SK-N-SH treated with all-trans-retinoic acid at 6 μM for 48 hours (cell line): Measurements from ENCODE around the gene CADM2.

Experiments
- ARNTL ChIP-seq: fragments of 450-650 bp; formaldehyde crosslinking; IDR thresholded peaks from 2 replicates; pipeline ENCODE4 v1.5.0; 2020; ENCODE audit warnings: low read depth, mild to moderate bottlenecking, moderate library complexity, borderline replicate concordance
- RARB ChIP-seq: fragments of 250-450 bp; sonication (Bioruptor Pico); IDR thresholded peaks from 2 replicates; pipeline ENCODE4 v1.8.0; 2021; ENCODE audit warnings: mild to moderate bottlenecking, moderate library complexity
- SNAI2 ChIP-seq: fragments of 250-450 bp; sonication (Bioruptor Pico); IDR thresholded peaks from 2 replicates; pipeline ENCODE4 v1.5.0; 2020; ENCODE audit warnings: mild to moderate bottlenecking, moderate library complexity
- TCF4 ChIP-seq: fragments of 250-450 bp; sonication (Bioruptor Pico); IDR thresholded peaks from 2 replicates; pipeline ENCODE4 v1.8.0; 2021; ENCODE audit warnings: mild to moderate bottlenecking, moderate library complexity, borderline replicate concordance

- TF ChIP-seq RARB (CRISPR knock-in tag) (no peak), TCF4 (CRISPR knock-in tag) (no peak), ARNTL (CRISPR knock-in tag) (no peak), SNAI2 (CRISPR knock-in tag) (no peak)
These were observed 344.4 kb downstream of the CADM2 start for GRCh38 chr3:85303156-85303555.
